ENCODE data around the gene ADAM12. TPM values are rescaled to one million over a fixed set of nuclear protein-coding genes. Genes with fewer than 3 reads are reported as not detected.
"Not testable (repeated sequence)": the region's sequence is repeated elsewhere in the genome, so short reads cannot be mapped to it uniquely, and the experiment has no call there.

ADAM12 gene
- total RNA-seq, 2 donors from 2014 or later, result 0.63 to 1.0 TPM

DNA sequence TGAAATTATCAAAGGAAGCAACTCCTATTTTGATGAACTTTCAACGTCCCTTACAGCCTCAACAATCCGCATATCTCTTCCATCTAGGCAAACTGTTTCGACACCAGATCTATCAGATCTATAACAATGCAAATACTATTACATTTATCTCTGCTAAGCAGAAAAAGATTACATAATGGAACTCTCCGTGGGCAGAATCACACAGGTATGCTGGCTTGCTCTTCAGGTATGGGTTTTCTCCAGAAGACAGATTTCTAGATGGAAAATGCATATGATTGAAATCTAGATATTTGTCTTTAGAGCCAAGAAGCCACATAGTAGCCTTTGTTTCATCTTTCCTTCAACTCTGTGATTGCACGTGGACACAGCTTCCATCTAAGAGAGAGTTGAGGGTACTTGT lies 38.6 kb downstream of the ADAM12 start:
- ATAC-seq (replicated peaks in 1 of 2) (no peak), DNase-seq (no peak)
- no peaks in the 10 kb centered on the region for H3K36me3 Mint-ChIP-seq (ENCODE audit: insufficient read depth in 2 of 2)
- no peak overlapping the region for H3K27ac Mint-ChIP-seq
- H3K27me3 Mint-ChIP-seq (ENCODE audit: low read depth), result no peaks in the 10 kb centered on the region
- H3K4me3 Mint-ChIP-seq, result no peak overlapping the region
- no peaks in the 10 kb centered on the region for H3K4me1 Mint-ChIP-seq (ENCODE audit: low read depth)
- peaks cover 0 to 1% of the 10 kb centered on the region in 2 donors for H3K9me3 Mint-ChIP-seq

- H3K36me3 Mint-ChIP-seq (ENCODE audit: insufficient read depth in 2 of 2), result no peaks in the 10 kb centered on the region
- H3K27me3 Mint-ChIP-seq (ENCODE audit: low read depth), result no peaks in the 10 kb centered on the region
- no peak overlapping the region for H3K4me3 Mint-ChIP-seq
- peaks cover 0 to 1% of the 10 kb centered on the region in 2 donors for H3K9me3 Mint-ChIP-seq
- no peak for ATAC-seq (replicated peaks in 1 of 2)
- DNase-seq, result no peak
- no peak overlapping the region for H3K27ac Mint-ChIP-seq
- H3K4me1 Mint-ChIP-seq (ENCODE audit: low read depth), result no peaks in the 10 kb centered on the region
Observed at GRCh38 chr10:126349101-126349500, 39.2 kb downstream of the ADAM12 start.

DNA sequence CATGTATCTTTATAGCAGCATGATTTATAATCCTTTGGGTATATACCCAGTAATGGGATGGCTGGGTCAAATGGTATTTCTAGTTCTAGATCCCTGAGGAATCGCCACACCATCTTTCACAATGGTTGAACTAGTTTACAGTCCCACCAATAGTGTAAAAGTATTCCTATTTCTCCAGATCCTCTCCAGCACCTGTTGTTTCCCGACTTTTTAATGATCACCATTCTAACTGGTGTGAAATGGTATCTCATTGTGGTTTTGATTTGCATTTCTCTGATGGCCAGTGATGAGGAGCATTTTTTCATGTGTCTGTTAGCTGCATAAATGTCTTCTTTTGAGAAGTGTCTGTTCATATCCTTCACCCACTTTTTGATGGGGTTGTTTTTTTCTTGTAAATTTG lies 44.8 kb downstream of the ADAM12 start:
- H3K27me3 Mint-ChIP-seq (ENCODE audit: low read depth); H3K9me3 Mint-ChIP-seq; H3K27ac Mint-ChIP-seq; DNase-seq; ATAC-seq (replicated peaks in 1 of 2); H3K4me3 Mint-ChIP-seq; H3K4me1 Mint-ChIP-seq (ENCODE audit: low read depth); H3K36me3 Mint-ChIP-seq (ENCODE audit: insufficient read depth in 2 of 2): not testable (repeated sequence)

- H3K4me1 Mint-ChIP-seq (ENCODE audit: low read depth), result no peaks in the 10 kb centered on the region
- ATAC-seq (replicated peaks in 1 of 2) (no peak), DNase-seq (no peak)
- no peaks in the 10 kb centered on the region for H3K27me3 Mint-ChIP-seq (ENCODE audit: low read depth)
- H3K27ac Mint-ChIP-seq, result no peak overlapping the region
- H3K9me3 Mint-ChIP-seq, result peaks cover 5 to 8% of the 10 kb centered on the region in 2 donors
- H3K4me3 Mint-ChIP-seq, result no peak overlapping the region
- peaks cover 0 to 1% of the 10 kb centered on the region in 2 donors for H3K36me3 Mint-ChIP-seq (ENCODE audit: insufficient read depth in 2 of 2)
Observed at GRCh38 chr10:126342680-126343079, 45.6 kb downstream of the ADAM12 start.

GRCh38 chr10:126341491-126341890 lies 46.8 kb downstream of the ADAM12 start:
- Mint-ChIP-seq H3K4me3 (no peak overlapping the region), H3K27ac (no peak overlapping the region), H3K36me3 (ENCODE audit: insufficient read depth in 2 of 2) (peaks cover 0 to 1% of the 10 kb centered on the region in 2 donors), H3K27me3 (ENCODE audit: low read depth) (no peaks in the 10 kb centered on the region), H3K4me1 (ENCODE audit: low read depth) (no peaks in the 10 kb centered on the region), H3K9me3 (peaks cover 5 to 8% of the 10 kb centered on the region in 2 donors)
- ATAC-seq (replicated peaks in 1 of 2) (no peak), DNase-seq (no peak)

DNA sequence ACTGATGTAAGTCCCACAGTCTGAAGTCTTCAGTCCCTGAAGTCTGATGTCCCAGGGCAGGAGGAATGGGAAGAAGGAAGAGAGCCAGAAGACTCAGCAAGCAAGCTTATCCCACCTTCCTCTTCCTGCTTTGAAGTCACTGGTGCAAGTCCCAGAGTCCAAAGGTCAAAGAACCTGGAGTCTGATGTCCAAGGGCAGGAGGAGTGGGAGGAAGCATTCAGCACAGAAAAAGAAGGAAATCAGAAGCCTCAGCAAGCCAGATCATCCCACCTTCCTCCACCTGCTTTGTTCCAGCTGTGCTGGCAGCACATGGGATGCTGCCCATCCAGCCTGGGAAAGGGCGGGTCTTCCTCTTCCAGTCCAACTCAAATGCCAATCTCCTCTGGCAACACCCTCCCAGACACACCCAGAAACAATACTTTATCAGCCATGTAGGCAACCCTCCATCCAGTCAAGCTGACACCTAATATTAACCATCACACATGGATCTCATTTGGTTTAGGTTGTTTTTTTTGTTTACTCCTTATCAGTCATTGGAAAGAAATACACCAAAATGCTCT lies 50.9 kb downstream of the ADAM12 start:
- no peak overlapping the region for H3K4me3 Mint-ChIP-seq
- H3K9me3 Mint-ChIP-seq, result peaks cover 4 to 8% of the 10 kb centered on the region in 2 donors
- DNase-seq (no peak), ATAC-seq (replicated peaks in 1 of 2) (no peak)
- H3K36me3 Mint-ChIP-seq (ENCODE audit: insufficient read depth in 2 of 2), result no peaks in the 10 kb centered on the region
- no peak overlapping the region for H3K27ac Mint-ChIP-seq
- H3K27me3 Mint-ChIP-seq (ENCODE audit: low read depth), result no peaks in the 10 kb centered on the region
- no peaks in the 10 kb centered on the region for H3K4me1 Mint-ChIP-seq (ENCODE audit: low read depth)

GRCh38 chr10:126336801-126337200 lies 51.5 kb downstream of the ADAM12 start:
- no peaks in the 10 kb centered on the region for H3K4me1 Mint-ChIP-seq (ENCODE audit: low read depth)
- no peaks in the 10 kb centered on the region for H3K36me3 Mint-ChIP-seq (ENCODE audit: insufficient read depth in 2 of 2)
- peaks cover 4 to 8% of the 10 kb centered on the region in 2 donors for H3K9me3 Mint-ChIP-seq
- no peak for ATAC-seq (replicated peaks in 1 of 2)
- no peak overlapping the region for H3K27ac Mint-ChIP-seq
- H3K4me3 Mint-ChIP-seq, result no peak overlapping the region
- no peaks in the 10 kb centered on the region for H3K27me3 Mint-ChIP-seq (ENCODE audit: low read depth)
- DNase-seq, result no peak

DNA sequence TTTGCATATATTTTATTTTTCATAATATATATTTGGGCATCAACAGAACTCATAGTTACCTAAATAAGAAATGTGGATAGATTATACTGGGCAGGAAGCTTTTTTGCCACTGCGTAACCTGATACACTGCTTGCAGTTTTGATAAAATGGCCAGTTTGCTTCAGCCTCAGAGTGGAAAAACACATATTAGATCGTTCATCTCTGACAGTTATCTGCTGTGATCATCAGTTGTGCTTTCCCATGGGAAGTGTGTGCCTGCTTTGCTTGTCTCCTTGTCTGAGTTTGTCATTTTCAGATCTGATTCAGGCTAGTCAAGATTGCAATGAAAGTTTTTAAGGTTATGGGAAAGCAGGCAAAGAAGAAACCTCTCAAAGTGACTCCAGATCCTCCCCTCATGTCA lies 54.0 kb downstream of the ADAM12 start:
- Mint-ChIP-seq H3K4me3 (no peak overlapping the region), H3K4me1 (ENCODE audit: low read depth) (no peaks in the 10 kb centered on the region), H3K36me3 (ENCODE audit: insufficient read depth in 2 of 2) (no peaks in the 10 kb centered on the region), H3K9me3 (peaks cover 1 to 4% of the 10 kb centered on the region in 2 donors), H3K27ac (no peak overlapping the region), H3K27me3 (ENCODE audit: low read depth) (no peaks in the 10 kb centered on the region)
- no peak for DNase-seq
- ATAC-seq (replicated peaks in 1 of 2), result no peak

DNA sequence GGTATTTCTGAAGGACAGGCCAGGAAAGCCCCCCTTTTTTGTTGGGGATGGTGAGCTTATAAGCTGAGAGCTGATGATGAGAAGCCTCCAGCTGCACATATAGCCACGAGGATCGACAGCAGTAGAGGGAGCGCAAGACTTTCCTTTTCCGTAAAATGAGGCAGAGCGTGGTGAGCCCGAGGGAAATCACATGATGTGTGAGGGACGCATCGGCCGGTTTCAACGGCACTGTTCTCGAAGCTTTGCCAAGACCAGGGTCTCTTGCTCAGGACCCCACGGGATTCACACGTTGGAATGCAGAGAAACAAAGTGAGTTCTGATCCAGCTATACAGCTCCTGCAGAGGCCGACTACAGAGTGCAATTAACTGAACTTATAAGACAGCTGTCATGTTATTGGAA lies 55.7 kb downstream of the ADAM12 start:
- H3K4me3 Mint-ChIP-seq, result no peak overlapping the region
- ATAC-seq (replicated peaks in 1 of 2) (no peak), DNase-seq (no peak)
- no peaks in the 10 kb centered on the region for H3K27me3 Mint-ChIP-seq (ENCODE audit: low read depth)
- no peaks in the 10 kb centered on the region for H3K9me3 Mint-ChIP-seq
- no peaks in the 10 kb centered on the region for H3K4me1 Mint-ChIP-seq (ENCODE audit: low read depth)
- no peak overlapping the region for H3K27ac Mint-ChIP-seq
- H3K36me3 Mint-ChIP-seq (ENCODE audit: insufficient read depth in 2 of 2), result no peaks in the 10 kb centered on the region

GRCh38 chr10:126331101-126331500 lies 57.2 kb downstream of the ADAM12 start:
- no peak for DNase-seq
- H3K36me3 Mint-ChIP-seq (ENCODE audit: insufficient read depth in 2 of 2), result no peaks in the 10 kb centered on the region
- no peaks in the 10 kb centered on the region for H3K4me1 Mint-ChIP-seq (ENCODE audit: low read depth)
- H3K27me3 Mint-ChIP-seq (ENCODE audit: low read depth), result no peaks in the 10 kb centered on the region
- no peak for ATAC-seq (replicated peaks in 1 of 2)
- H3K4me3 Mint-ChIP-seq, result no peak overlapping the region
- H3K9me3 Mint-ChIP-seq, result no peaks in the 10 kb centered on the region
- no peak overlapping the region for H3K27ac Mint-ChIP-seq

DNA sequence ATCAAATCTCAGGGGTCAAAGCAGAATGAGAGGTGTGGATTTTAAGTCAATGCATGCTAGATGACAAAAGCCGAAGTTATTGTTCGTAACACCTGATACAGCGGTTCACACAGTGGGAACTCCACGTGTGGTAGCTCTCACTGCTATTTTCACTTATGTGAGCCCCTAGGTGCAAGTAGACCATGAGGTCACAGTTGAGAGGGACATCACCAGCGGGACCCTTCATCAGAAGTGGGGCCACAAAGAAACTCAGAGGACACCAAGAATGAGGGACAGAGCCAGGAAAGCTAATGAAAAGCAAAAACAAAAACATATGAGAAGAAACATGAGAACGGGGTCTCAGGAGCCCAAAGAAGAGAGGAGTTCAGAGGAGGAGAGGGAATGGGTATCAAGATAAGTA lies 63.5 kb downstream of the ADAM12 start:
- Mint-ChIP-seq H3K36me3 (ENCODE audit: insufficient read depth in 2 of 2) (no peaks in the 10 kb centered on the region), H3K4me1 (ENCODE audit: low read depth) (no peaks in the 10 kb centered on the region), H3K9me3 (peaks cover 0 to 5% of the 10 kb centered on the region in 2 donors), H3K27me3 (ENCODE audit: low read depth) (no peaks in the 10 kb centered on the region), H3K27ac (no peak overlapping the region), H3K4me3 (no peak overlapping the region)
- no peak for ATAC-seq (replicated peaks in 1 of 2)
- DNase-seq, result no peak

- Mint-ChIP-seq H3K9me3 (peaks cover 0 to 5% of the 10 kb centered on the region in 2 donors), H3K27me3 (ENCODE audit: low read depth) (no peaks in the 10 kb centered on the region), H3K27ac (no peak overlapping the region), H3K36me3 (ENCODE audit: insufficient read depth in 2 of 2) (no peaks in the 10 kb centered on the region), H3K4me1 (ENCODE audit: low read depth) (no peaks in the 10 kb centered on the region), H3K4me3 (no peak overlapping the region)
- no peak for ATAC-seq (replicated peaks in 1 of 2)
- DNase-seq, result no peak
Observed at GRCh38 chr10:126321440-126321839, 66.8 kb downstream of the ADAM12 start.

- Mint-ChIP-seq H3K27me3 (ENCODE audit: low read depth) (no peaks in the 10 kb centered on the region), H3K36me3 (ENCODE audit: insufficient read depth in 2 of 2) (no peaks in the 10 kb centered on the region), H3K27ac (no peak overlapping the region), H3K4me3 (no peak overlapping the region), H3K4me1 (ENCODE audit: low read depth) (no peaks in the 10 kb centered on the region), H3K9me3 (peaks cover 0 to 3% of the 10 kb centered on the region in 2 donors)
- ATAC-seq (replicated peaks in 1 of 2), result no peak
- DNase-seq, result no peak
Observed at GRCh38 chr10:126317751-126318150, 70.5 kb downstream of the ADAM12 start.

DNA sequence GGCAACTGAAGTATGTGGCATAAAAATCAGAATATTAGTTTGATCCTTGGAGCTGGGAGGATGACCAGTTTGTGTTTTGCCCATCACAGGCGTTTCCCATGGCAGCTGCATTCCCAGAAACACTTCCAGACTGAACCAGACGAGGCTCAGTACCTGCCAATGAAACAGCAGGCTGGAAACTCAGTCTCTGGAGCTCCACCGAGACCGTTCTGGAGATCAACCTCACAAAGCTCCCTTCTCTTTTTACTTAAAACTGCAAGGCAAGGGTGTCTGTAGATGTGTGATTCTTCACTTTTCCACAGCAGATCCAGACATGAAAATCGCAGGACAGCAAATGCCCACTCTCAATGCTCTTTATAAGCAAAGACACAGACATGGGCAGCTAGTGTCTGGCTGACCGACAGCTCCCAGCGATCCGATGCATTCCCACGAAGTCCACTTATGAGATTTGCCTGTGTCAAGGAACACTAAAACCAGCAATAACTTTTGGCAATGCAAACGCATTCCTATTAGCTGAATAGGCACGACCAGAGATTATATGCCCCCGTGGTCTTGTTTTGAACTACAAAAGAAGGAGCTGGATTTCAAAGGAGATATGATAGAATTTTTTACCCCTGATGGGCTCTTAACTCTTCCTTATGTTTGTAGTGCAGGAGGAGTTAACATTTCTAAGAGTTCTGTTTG lies 72.6 kb downstream of the ADAM12 start:
- no peak overlapping the region for H3K4me3 Mint-ChIP-seq
- ATAC-seq (replicated peaks in 1 of 2), result no peak
- no peaks in the 10 kb centered on the region for H3K36me3 Mint-ChIP-seq (ENCODE audit: insufficient read depth in 2 of 2)
- H3K9me3 Mint-ChIP-seq, result peaks cover 0 to 3% of the 10 kb centered on the region in 2 donors
- DNase-seq, result no peak
- H3K27ac Mint-ChIP-seq, result no peak overlapping the region
- H3K4me1 Mint-ChIP-seq (ENCODE audit: low read depth), result no peaks in the 10 kb centered on the region
- no peaks in the 10 kb centered on the region for H3K27me3 Mint-ChIP-seq (ENCODE audit: low read depth)

All from activated T-cell treated with anti-CD3 and anti-CD28 coated beads, Interleukin-2, amount 50 U/mL, for 72 hours (primary cell).